ENCODE results near the gene KNCN.

The KNCN gene

GRCh38 chr1:46544561-46545240 lies 6.7 kb downstream of the KNCN start:
- DNase-seq (ENCODE audit: low read depth, low spot score): no peak

GRCh38 chr1:46543761-46544560 lies 7.5 kb downstream of the KNCN start:
- DNase-seq (ENCODE audit: low read depth, low spot score): no peak

GRCh38 chr1:46543382-46543760 lies 8.1 kb downstream of the KNCN start:
- DNase-seq (ENCODE audit: low read depth, low spot score): no peak

- DNase-seq (ENCODE audit: low read depth, low spot score): no peak
Observed at GRCh38 chr1:46539972-46540371, 11.5 kb downstream of the KNCN start.

- DNase-seq (ENCODE audit: low read depth, low spot score): no peak
Observed at GRCh38 chr1:46538147-46538546, 13.3 kb downstream of the KNCN start.

- no peak for DNase-seq (ENCODE audit: low read depth, low spot score)
Observed at GRCh38 chr1:46537651-46538050, 13.8 kb downstream of the KNCN start.

GRCh38 chr1:46536527-46536926 lies 14.9 kb downstream of the KNCN start:
- DNase-seq (ENCODE audit: low read depth, low spot score): no peak

- no peak for DNase-seq (ENCODE audit: low read depth, low spot score)
Observed at GRCh38 chr1:46535063-46535462, 16.4 kb downstream of the KNCN start.

GRCh38 chr1:46533179-46533864 lies 18.1 kb downstream of the KNCN start:
- DNase-seq (ENCODE audit: low read depth, low spot score): no peak

GRCh38 chr1:46532498-46533178 lies 18.8 kb downstream of the KNCN start:
- no peak for DNase-seq (ENCODE audit: low read depth, low spot score)

- DNase-seq (ENCODE audit: low read depth, low spot score): no peak
Observed at GRCh38 chr1:46532095-46532494, 19.4 kb downstream of the KNCN start.

GRCh38 chr1:46530791-46531409 lies 20.5 kb downstream of the KNCN start:
- DNase-seq (ENCODE audit: low read depth, low spot score): no peak

GRCh38 chr1:46530311-46530710 lies 21.1 kb downstream of the KNCN start:
- DNase-seq (ENCODE audit: low read depth, low spot score): no peak

GRCh38 chr1:46529031-46529630 lies 22.3 kb downstream of the KNCN start:
- no peak for DNase-seq (ENCODE audit: low read depth, low spot score)

- DNase-seq (ENCODE audit: low read depth, low spot score): no peak
Observed at GRCh38 chr1:46528297-46528955, 23.0 kb downstream of the KNCN start.

GRCh38 chr1:46527474-46528296 lies 23.8 kb downstream of the KNCN start:
- DNase-seq (ENCODE audit: low read depth, low spot score): no peak

- DNase-seq (ENCODE audit: low read depth, low spot score): no peak
Observed at GRCh38 chr1:46526691-46527291, 24.7 kb downstream of the KNCN start.

- no peak for DNase-seq (ENCODE audit: low read depth, low spot score)
Observed at GRCh38 chr1:46526013-46526690, 25.3 kb downstream of the KNCN start.

Data from smooth muscle cell of the brain vasculature (primary cell).